Measurements from ENCODE around the gene AKT1.

AKT1 gene

DNA sequence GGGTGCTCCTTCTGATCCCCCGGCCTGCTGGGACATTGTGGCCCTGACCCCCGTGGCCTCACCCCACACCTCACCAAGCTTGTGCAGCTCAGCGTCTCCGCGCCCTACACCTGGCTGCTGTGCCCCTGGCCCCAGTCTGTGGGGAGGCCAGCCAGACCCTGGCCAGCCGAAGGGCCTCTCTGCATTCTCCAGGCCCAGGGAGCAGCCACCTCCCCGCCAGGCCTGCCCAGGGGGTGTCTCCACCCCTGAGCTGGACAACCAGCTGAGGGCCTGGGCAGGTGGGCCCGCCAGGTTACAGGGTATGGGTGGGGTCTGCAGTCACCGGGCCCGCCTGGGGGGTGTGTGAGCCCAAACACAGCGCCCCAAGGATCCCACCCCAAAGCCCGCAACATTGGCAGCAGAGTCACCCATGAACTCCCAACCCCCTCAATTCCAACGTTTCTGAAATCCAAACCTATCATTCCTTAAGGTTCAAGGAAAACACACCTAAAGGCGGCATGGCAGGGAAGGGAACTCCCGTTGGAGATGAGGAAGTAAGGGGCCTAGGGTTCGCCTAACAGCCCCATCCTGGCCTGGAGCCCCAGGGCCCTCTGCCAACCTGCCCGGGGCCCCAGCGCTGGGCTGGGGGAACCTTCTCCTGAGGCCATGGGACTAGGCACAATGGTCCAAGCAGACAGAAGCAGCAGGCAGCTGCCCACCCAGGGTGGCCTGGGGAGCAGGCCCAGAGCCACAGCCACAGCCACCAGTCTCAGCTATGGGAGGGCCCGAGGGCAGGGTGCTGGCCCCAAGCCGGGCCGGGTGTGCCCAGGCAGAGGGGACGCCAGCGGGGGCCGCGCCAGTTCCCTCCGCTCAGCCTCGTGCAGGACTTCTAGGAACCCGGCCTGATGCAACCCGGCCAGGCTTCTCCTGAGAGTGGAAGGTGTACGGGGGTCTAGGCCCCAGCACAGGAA is 8.5 kb downstream of the AKT1 start:
- DNase-seq (ENCODE audit: low read depth in 4 of 4, low spot score in 1 of 4) = no peak

DNA sequence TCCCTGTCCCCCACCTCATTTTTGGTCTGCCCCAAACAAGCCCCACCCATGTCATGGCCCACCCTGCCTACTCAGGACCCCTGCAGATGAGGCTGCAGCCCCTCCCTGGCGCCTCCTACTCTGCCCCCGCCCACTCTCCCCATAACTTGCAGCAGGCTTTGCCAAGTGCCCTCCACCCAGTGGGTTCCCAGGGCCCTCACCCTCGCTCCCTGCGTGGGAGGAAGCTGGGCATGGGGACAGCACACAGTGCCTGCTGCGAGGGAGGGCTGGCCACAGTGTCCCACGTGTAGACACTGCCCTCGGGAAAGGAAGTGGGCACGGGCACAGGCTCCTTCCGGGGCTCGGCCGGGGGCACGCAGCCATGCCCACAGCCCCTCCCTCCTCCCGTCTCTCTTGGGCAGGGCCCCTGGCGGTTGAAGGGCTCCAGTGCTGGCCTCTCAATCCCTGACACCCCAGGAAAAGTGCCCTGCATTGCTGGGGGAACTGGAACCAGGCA is 9.4 kb downstream of the AKT1 start:
- no peak for DNase-seq (ENCODE audit: low read depth in 4 of 4, low spot score in 1 of 4)

DNA sequence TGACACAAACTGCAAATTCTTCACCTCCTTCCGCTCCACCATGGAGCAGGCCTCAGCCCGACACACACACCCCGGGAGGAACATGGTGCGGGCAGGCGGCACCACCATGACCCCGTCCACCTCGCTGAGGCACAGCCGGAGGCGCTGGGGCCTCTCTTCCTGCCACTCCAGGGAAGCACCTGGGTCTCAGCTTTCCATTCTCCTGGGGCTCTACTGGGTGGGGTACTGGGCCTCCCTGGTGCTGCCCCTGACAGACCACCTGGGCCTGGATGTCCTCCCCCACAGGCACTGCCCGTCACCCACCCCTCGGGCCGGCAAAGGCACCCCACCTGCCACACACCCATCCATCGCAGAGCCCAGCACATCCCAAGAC is 9.9 kb downstream of the AKT1 start:
- no peak for DNase-seq (ENCODE audit: low read depth in 4 of 4, low spot score in 1 of 4)

DNA sequence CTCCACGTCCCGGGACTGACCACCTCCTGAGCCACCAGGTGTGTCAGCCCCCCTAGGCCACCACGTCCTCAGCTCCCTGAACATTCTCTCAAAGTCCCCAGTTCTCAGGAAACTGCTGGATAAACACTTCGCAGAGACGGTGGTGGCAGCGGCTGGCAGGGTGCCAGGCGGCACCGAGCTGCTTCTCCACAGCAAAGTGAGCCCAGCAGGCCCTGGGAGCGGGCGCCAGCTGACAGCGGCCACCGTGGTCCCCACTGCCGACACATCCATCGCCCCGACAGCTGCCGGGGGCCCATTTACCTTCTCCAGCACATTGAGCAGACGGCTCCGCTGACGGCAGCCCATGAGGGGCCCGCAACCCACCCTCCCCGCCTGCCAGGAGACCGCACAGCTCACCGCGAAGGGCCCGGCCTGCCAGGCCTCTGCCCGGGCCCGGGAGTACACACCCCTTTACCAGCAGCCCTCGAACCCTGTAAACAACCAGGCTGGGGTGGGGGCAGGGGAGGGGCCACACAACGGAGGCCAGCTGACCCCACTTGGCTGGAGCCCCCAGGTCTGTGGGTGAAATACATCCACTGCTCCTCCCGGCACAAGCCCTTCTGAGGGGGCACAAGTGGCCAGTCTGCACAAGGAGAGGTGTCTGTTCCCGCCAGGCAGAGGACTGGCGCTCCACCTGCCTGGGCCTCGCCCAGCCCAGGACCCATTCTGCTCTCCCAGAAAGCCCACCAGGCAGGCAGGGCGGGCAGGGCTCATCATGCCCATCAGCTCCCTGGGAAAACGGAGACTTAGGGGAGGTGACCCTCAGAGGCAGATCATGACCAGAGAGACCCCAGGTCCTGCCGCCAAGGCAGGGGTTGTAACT is 10.5 kb downstream of the AKT1 start:
- no peak for DNase-seq (ENCODE audit: low read depth in 4 of 4, low spot score in 1 of 4)

DNA sequence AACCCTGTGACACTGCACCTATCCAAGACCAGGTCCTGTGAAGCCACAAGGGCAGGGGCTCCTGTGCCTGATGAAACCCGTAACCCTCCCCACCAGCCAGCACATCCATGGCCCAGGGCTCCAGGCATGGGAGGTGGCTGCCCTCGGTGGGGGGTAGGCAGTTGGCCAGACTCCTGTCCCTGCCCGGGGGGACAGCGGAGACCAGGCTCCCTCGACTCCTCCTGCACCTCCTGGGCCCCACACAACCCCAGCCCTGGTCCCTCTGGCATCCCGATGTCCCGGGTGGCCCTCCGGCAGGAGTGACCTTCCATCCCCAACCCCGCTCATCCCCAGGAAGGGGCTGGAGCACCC is 11.4 kb downstream of the AKT1 start:
- no peak for DNase-seq (ENCODE audit: low read depth in 4 of 4, low spot score in 1 of 4)

DNA sequence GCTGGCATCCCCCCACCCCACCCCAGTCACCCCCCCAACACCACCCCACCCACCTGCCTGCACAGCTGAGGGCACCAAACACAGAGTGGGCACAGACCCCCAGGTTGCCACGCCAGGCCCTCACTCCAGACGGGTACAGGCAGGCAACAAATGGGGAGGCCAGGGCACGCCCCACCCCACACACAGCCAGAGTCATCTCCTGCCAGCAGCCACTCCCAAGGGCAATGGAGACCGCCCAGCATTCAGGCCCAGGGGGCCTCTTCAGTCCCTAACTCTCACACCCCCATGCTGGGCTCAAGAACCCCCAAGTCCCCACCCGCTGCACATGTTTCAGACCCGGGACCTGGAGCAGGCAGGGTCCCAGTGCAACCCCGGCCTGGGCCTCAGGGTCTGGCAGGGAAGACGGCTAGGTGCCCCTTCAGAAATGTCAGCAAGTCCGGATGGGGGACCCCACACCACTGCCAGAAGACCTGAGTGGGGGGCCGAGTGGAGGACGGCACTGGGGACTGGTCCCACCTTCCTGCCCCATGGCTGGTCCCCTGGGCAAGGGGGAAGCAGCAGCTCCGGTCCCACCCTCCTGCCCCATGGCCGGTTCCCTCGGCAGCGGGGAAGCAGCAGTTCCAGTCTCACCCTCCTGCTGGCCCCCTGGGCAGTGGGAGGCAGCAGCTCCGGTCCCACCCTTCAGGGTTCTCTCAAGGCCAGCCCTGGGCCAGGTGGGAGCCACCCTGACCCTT is 11.9 kb downstream of the AKT1 start:
- DNase-seq (ENCODE audit: low read depth in 4 of 4, low spot score in 1 of 4) = no peak

DNA sequence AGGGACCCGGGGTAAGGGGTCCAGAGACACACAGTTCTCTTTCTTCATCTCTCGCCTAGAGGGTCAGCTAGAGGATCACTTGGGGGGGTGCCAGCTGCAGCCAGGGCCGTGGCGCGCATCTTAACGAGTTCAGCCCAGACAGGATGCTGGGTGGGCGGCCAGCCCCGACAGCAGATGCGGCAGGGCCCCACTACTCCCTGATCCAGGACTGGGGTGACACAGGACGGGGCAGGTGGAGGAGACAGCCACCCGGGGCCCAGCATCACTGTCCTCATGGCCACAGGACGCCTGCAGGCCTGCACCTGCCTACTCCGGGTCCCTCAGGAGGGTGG is 12.8 kb downstream of the AKT1 start:
- no peak for DNase-seq (ENCODE audit: low read depth in 4 of 4, low spot score in 1 of 4)

DNA sequence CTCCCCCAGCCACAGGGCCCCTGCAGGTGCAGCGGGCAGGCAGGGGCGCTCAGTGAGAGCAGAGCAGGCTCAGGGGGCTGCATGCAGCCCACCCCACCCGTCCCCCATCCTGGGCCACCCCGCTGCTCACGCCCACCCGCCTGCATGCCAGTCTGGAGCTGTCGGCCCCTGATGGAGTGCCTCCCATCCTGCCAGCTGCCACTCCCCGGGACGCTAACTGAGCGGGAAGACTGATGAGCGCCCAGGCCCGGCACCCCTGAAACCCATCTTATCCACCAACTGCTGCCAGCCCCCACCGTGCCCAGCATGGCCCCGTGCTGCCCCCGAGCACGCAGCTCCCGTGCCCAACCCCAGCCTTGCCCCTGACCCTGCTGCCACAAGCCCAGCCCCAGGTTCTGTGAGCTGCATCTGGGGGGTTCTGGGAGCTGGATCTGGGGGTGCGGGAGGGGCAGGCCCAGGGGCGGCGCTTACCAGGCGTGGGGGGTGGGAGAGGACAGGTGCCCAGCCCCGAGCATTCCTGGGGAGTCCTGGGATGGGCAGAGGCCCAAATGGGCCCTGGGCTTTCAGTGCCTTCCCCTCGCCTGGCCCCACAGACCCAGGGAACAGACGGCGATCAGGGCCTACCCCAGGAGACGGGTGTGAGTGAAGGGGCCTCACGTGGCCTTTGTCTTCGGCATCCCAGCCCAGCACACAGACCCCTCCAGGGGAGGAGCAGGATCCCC is 13.3 kb downstream of the AKT1 start:
- DNase-seq (ENCODE audit: low read depth in 4 of 4, low spot score in 1 of 4) = no peak

DNA sequence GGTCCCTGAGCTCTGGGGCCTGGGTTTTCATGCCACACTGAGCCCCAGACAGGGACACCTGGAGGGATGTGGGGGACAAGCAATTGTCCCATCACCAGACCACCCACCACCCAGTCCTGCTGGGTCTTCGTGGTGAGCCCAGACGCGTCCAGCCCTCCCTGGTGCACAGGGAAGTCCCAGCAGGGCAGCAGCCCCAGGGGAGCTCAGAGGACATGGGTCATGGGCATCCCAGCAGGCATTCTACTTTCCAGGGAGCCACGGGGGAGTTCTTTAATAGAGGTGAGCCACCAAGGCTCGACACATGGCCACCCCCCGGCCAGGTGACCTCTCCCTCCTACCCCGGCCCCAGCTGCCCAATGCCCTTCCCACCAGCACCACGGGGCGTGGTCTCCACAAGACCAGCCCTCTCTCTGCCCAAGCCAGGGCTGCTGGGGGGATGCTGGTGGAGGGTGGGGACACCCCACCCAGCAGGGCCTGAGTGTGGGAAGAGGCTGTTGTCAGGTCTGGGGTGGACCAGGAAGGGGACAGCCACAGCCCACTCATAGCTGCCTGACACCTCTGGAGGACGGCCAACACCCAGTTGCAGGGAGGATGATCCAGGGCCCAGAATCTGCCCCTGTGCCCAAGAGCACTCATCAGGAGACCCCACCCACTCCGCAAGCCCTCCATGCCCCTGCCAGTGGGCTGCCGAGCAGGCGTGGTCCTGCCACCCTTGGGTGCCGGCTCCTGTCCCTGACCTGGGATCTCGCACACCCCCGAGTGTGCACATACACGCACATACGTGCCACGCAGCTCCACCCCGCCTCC is 14.1 kb downstream of the AKT1 start:
- DNase-seq (ENCODE audit: low read depth in 4 of 4, low spot score in 1 of 4) = no peak

DNA sequence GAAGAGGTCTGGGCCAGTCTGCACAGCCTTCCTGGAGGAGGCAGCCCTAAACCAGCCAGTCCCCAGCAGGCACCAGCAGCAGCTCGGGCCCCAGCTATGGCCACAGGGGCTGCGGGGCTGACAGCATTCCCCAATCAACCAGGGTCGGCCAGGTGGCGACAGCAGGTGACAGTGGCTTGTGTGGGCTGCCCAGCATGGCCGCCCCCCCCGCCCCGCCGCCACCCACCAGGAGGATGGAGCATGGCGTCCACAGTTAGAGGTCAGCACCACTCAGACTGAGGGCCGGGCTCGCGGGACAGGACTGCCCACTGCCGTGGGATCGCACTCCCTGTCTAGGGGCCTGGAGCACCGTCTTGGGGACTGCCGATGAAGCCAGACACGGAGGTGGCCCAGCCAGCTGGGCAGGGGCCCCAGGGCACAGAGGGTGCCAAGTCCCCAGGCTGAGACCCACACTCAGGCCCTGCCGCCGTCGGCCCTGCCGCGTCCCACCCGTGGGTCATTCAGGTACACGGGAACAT is 15.0 kb downstream of the AKT1 start:
- DNase-seq (ENCODE audit: low read depth in 4 of 4, low spot score in 1 of 4) = no peak

DNA sequence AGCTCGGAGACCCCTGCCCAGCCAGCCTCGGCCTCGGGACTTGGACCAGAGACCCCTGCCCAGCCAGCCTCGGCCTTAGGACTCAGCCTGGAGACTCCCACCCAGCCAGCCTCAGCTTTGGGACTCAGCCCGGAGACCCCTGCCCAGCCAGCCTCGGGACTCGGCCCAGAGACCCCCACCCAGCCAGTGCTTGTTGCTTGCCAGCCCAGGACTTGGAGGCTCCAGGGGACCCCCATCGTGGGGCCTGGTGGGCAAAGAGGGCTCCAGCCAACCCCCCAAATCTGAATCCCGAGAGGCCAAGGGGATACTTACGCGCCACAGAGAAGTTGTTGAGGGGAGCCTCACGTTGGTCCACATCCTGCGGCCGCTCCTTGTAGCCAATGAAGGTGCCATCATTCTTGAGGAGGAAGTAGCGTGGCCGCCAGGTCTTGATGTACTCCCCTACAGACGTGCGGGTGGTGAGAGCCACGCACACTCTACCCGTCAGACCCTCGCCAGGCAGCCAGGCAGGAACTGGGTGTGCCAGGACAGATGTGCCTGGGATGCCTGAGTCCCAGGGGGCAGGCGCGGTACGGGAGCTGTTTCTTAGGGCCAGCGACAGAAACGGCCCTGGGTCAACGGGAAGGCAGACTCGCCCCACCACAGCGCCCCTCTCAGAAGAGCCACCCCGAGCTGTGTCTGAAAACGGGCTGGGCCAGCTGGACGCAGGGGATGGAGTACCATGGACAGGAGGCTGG is 15.6 kb downstream of the AKT1 start:
- DNase-seq (ENCODE audit: low read depth in 4 of 4, low spot score in 1 of 4) = no peak

DNA sequence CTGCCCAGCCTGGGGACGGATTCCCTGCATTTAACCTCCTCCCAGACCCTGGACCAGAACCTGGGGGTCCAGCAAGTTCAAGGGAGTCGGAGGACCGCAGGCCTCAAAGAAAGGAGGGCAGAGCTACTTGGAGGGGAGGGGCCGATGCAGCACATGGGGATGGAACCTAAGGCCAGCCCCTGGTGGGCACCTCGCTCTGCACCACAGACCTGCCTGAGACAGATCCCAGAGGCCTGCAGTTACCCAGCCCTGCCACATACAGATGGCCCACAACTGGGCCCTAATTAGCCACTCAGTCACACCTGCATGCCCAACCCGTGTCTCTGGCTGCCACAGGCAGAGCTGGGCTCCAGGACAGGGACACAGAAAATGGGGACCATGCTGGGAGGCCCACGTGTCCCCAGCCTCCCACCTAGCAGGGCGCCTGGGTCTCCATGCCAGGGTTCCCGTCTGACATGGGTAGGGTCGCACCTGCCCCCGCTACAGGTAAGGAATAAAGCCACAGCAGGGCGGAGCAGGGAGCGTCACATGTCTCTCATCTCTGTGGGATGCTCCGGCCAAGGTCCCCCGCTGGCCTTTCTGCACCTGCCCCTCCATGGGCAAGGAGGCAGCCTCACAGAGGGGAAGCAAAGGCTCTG is 16.7 kb downstream of the AKT1 start:
- no peak for DNase-seq (ENCODE audit: low read depth in 4 of 4, low spot score in 1 of 4)

DNA sequence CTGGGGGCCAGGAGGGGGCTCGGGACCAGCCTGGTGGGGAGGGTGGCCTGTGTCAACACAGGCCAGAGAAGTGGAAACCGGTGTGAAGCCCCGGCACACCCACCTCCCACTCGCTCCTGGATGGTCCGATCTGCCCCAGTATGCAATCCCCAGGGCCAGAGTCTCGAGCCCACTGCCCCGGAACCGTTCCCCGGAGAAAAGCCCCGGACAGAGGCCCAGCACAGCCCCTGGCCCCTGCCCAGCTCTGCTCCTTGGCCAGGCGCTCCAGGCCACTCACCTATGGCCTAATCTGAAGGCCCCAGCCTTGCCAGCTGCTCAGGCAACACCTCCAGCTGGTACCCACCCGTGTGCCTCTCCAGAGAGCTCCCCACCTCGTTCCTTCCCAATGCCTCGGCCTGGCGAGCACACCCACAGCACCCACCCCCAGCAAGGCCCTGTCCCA is 17.7 kb downstream of the AKT1 start:
- no peak for DNase-seq (ENCODE audit: low read depth in 4 of 4, low spot score in 1 of 4)

DNA sequence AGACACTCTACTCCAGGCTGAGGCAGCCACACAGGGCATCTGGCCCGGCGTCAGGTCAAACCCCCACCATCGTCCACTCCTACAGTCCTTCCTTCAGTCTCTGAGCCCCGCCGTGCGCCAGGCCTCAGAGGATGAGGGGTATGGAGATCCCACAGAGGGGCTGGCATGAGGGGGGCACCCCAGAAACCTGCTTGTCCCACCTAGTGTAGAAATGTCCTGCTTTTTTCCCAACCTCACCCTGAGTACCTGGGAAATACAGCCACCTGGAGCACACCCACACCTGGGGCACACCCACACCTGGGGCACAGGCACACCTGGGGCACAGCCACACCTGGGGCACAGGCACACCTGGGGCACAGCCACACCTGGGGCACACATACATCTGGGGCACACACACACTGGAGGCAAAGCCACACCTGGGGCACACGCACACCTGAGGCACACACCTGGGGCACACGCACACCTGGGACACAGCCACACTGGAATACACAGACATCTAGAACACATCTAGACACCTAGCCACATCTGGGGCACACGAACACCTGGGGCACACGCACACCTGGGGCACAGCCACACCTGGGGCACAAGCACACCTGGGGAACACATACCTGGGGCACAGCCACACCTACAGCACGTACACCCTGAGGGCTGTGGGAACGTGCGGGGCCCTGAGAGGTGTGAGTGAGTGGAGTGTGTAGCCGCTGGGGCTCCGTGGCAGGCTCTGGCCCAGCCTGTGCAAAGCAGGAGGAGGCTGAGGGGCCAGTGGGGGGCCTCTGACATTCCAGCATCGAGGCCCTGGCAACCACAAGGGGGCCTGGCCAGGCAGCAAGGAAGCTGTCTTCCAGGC is 18.4 kb downstream of the AKT1 start:
- DNase-seq (ENCODE audit: low read depth in 4 of 4, low spot score in 1 of 4) = no peak

DNA sequence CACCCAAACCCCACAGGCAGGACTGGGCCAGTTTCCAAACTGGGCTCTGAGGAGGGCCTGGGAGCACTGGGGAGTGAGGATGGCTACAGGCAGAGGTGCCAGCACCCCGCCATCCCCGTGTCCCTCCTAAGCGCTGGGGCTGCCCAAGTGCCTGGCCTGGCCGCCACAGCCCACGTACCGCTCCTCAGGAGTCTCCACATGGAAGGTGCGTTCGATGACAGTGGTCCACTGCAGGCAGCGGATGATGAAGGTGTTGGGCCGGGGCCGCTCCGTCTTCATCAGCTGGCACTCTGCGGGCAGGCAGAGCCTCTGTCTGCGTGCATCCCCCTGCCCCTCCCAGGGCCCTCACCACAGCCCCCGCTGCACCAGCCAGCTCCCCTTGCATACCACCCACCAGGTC is 19.1 kb downstream of the AKT1 start:
- no peak for DNase-seq (ENCODE audit: low read depth in 4 of 4, low spot score in 1 of 4)

DNA sequence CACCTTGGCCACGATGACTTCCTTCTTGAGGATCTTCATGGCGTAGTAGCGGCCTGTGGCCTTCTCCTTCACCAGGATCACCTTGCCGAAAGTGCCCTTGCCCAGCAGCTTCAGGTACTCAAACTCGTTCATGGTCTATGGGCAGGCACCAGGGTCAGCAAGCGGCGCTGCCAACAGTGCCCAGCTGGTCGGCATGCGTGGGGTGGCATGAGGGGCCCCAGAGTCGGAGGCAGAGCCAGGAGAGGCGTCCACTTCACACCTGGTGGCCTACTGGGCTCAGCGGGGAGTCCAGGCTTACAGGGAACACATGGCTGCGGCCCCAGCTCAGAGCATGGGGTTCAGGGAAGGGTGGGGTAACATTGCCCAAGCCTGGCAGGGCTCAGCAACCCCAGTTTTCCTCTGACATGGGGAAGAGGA is 20.5 kb downstream of the AKT1 start:
- DNase-seq (ENCODE audit: low read depth in 4 of 4, low spot score in 1 of 4) = no peak

DNA sequence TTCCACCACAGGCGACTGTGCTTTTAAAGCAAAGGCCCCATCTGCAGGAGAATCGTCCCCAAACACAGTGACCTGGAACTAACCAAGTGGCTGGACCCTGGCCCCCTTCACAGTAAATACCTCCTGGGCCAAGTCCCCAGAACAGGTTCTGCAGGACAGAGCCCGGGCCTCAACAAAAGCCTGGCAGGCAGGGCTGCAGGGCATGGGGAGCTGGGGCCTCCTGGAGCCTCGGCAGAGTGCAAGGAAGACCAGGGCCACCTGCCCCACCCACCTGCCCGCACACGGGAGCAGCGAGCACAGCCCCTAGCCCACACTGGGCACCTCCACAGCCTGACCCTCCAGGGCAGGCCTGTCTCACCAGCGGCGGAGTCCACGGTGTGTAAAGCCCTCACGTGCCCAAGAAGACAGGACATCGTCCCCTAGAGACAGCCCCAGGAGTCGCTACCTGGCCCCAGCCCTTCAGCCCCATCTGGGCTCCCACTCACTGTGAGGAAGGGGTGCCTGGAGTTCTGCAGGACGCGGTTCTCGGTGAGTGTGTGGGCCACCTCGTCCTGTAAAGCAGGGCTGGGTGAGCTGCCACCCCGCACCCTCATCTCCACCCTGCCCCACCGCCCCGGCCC is 21.0 kb downstream of the AKT1 start:
- no peak for DNase-seq (ENCODE audit: low read depth in 4 of 4, low spot score in 1 of 4)
